Esophagus muscularis mucosa (tissue), 4 donors: ENCODE measurements around the gene CCDC88C.

Experiments
- CTCF ChIP-seq, 3 experiments: fragments of 200-600 bp in 2 of 3; fragments of 450-650 bp in 1 of 3; sonication (generic) in 2 of 3; IDR thresholded peaks; one replicate each; pipeline ENCODE4 v1.5.1; 2017 to 2019; ENCODE audit warnings: antibody characterized with exemption in 3 of 3, mild to moderate bottlenecking in 2 of 3, moderate library complexity in 1 of 3
- EP300 ChIP-seq: sonication (generic); formaldehyde crosslinking; IDR thresholded peaks from one replicate; pipeline ENCODE4 v1.6.1; 2017; ENCODE audit warnings: antibody characterized with exemption
- POLR2A ChIP-seq: fragments of 450-650 bp; IDR thresholded peaks from one replicate; pipeline ENCODE4 v1.6.1; 2017; ENCODE audit warnings: antibody characterized with exemption, moderate library complexity, mild to moderate bottlenecking, low read depth

GRCh38 chr14:91242635-91243034, 175.0 kb downstream of the CCDC88C start:
- TF ChIP-seq POLR2A (no peak), EP300 (no peak), CTCF (IDR thresholded peaks at IDR 0.05) (no peak)
